Upper lobe of right lung (tissue), 1 donor: ENCODE data around the gene PPP2R5C. TPM values are rescaled to one million over a fixed set of nuclear protein-coding genes. Genes with fewer than 3 reads are reported as not detected.

Experiments
- ATAC-seq: fragments of 200-7000 bp; cut with Tn5 transposase; one replicate; pipeline ENCODE4 v1.9.1; 2020; ENCODE audit warnings: mild to moderate bottlenecking, moderate library complexity
- DNase-seq: peaks from one replicate; pipeline ENCODE4 v3.0.0-alpha.2; 2020
- H3K27ac ChIP-seq: fragments of 200-600 bp; one replicate; pipeline ENCODE4 v1.8.0; 2022
- H3K27me3 ChIP-seq: fragments of 200-600 bp; one replicate; pipeline ENCODE4 v1.8.0; 2022; ENCODE audit warnings: mild to moderate bottlenecking
- H3K36me3 ChIP-seq: fragments of 200-600 bp; one replicate; pipeline ENCODE4 v1.8.0; 2022
- H3K4me1 ChIP-seq: fragments of 200-600 bp; one replicate; pipeline ENCODE4 v1.8.0; 2022
- H3K4me3 ChIP-seq: fragments of 200-600 bp; one replicate; pipeline ENCODE4 v1.8.0; 2022; ENCODE audit warnings: mild to moderate bottlenecking
- H3K9me3 ChIP-seq: fragments of 200-600 bp; one replicate; pipeline ENCODE4 v1.8.0; 2022
- CTCF ChIP-seq: fragments of 200-600 bp; IDR thresholded peaks from one replicate; pipeline ENCODE4 v1.8.0; 2022; ENCODE audit warnings: antibody characterized with exemption
- intact Hi-C: fragments of 100-400 bp; cut with DNase I; formaldehyde crosslinking; loops from one replicate; pipeline ENCODE4 v1.11.0; 2022
- total RNA-seq: library from RNA; stranded (reverse); fragmentation: NEBNext Ultra II Directional; extraction: Animal tissue kit (Norgen Biotek cat#: 25700); gene quantifications from one replicate; pipeline ENCODE4 v1.2.1, GENCODE V29; 2021
- donor health status: DM: no; HTN: yes; CAD: no; lungs with severe emphysema.

PPP2R5C gene
- total RNA-seq, 1 donor from 2014 or later, result 165 TPM

- DNase-seq (no peak), ATAC-seq (no peak)
- intact Hi-C loops, result no loop called here
- no peak for TF ChIP-seq CTCF
- H3K4me1 ChIP-seq, result peaks cover 8% of the 10 kb centered on the region
- no peak overlapping the region for H3K27ac ChIP-seq
- no peaks in the 10 kb centered on the region for H3K9me3 ChIP-seq
- no peaks in the 10 kb centered on the region for H3K27me3 ChIP-seq
- no peak overlapping the region for H3K4me3 ChIP-seq
- no peaks in the 10 kb centered on the region for H3K36me3 ChIP-seq
Measured at GRCh38 chr14:101776344-101776743, 14.8 kb downstream of the PPP2R5C start.

GRCh38 chr14:101780390-101780789, 18.9 kb downstream of the PPP2R5C start:
- DNase-seq (peak; percentile 73), ATAC-seq (peak; percentile 27)
- peak overlapping the region; percentile 30 for H3K27ac ChIP-seq
- intact Hi-C loops, result no loop called here
- H3K27me3 ChIP-seq, result no peaks in the 10 kb centered on the region
- H3K4me3 ChIP-seq, result peak overlapping the region; percentile 51
- no peak for TF ChIP-seq CTCF
- peaks cover 8% of the 10 kb centered on the region for H3K4me1 ChIP-seq
- no peaks in the 10 kb centered on the region for H3K9me3 ChIP-seq
- no peaks in the 10 kb centered on the region for H3K36me3 ChIP-seq

GRCh38 chr14:101780887-101781239, 19.4 kb downstream of the PPP2R5C start:
- intact Hi-C loops, result no loop called here
- no peaks in the 10 kb centered on the region for H3K27me3 ChIP-seq
- ATAC-seq (peak; percentile 60), DNase-seq (peak; percentile 70)
- peaks cover 8% of the 10 kb centered on the region for H3K4me1 ChIP-seq
- no peaks in the 10 kb centered on the region for H3K36me3 ChIP-seq
- no peaks in the 10 kb centered on the region for H3K9me3 ChIP-seq
- H3K4me3 ChIP-seq, result peak overlapping the region; percentile 51
- H3K27ac ChIP-seq, result peak overlapping the region; percentile 30
- no peak for TF ChIP-seq CTCF

GRCh38 chr14:101781240-101782061, 19.9 kb downstream of the PPP2R5C start:
- no peak overlapping the region for H3K27ac ChIP-seq
- no peak for TF ChIP-seq CTCF
- no peaks in the 10 kb centered on the region for H3K27me3 ChIP-seq
- peak overlapping the region; percentile 51 for H3K4me3 ChIP-seq
- ATAC-seq (peak; percentile 55), DNase-seq (peak; percentile 71)
- H3K9me3 ChIP-seq, result no peaks in the 10 kb centered on the region
- peaks cover 8% of the 10 kb centered on the region for H3K4me1 ChIP-seq
- intact Hi-C loops, result no loop called here
- no peaks in the 10 kb centered on the region for H3K36me3 ChIP-seq

GRCh38 chr14:101783260-101784016, 21.9 kb downstream of the PPP2R5C start:
- Histone ChIP-seq H3K27ac (no peak overlapping the region), H3K27me3 (no peaks in the 10 kb centered on the region), H3K4me1 (peaks cover 8% of the 10 kb centered on the region), H3K36me3 (peaks cover 6% of the 10 kb centered on the region), H3K4me3 (no peak overlapping the region), H3K9me3 (no peaks in the 10 kb centered on the region)
- DNase-seq (no peak), ATAC-seq (no peak)
- intact Hi-C loops, result no loop called here
- no peak for TF ChIP-seq CTCF
